GM18508 (cell line): ENCODE data around the gene TTC12.

Experiments
- ATAC-seq: cut with Tn5 transposase; IDR thresholded peaks from one replicate; pipeline ENCODE4 v1.9.1; 2021; ENCODE audit warnings: moderate number of reproducible peaks; ENCODE audit not compliant: insufficient read depth, unreplicated experiment

TTC12 gene

GRCh38 chr11:113319085-113319484 is 4.7 kb downstream of the TTC12 start:
- ATAC-seq: no peak

- no peak for ATAC-seq
Observed at GRCh38 chr11:113322158-113322557, 7.8 kb downstream of the TTC12 start.

GRCh38 chr11:113324250-113324649 is 9.9 kb downstream of the TTC12 start:
- ATAC-seq: no peak

GRCh38 chr11:113329725-113330124 is 15.3 kb downstream of the TTC12 start:
- ATAC-seq: no peak

- ATAC-seq: no peak
Observed at GRCh38 chr11:113331441-113331840, 17.1 kb downstream of the TTC12 start.

- ATAC-seq: no peak
Observed at GRCh38 chr11:113332023-113332422, 17.6 kb downstream of the TTC12 start.

GRCh38 chr11:113332638-113333329 is 18.4 kb downstream of the TTC12 start:
- ATAC-seq: no peak

- no peak for ATAC-seq
Observed at GRCh38 chr11:113334183-113334582, 19.8 kb downstream of the TTC12 start.

GRCh38 chr11:113338730-113339129 is 24.3 kb downstream of the TTC12 start:
- ATAC-seq: no peak

- ATAC-seq: no peak
Observed at GRCh38 chr11:113339929-113340589, 25.7 kb downstream of the TTC12 start.

GRCh38 chr11:113341388-113342165 is 27.2 kb downstream of the TTC12 start:
- no peak for ATAC-seq

- no peak for ATAC-seq
Observed at GRCh38 chr11:113345978-113346377, 31.6 kb downstream of the TTC12 start.

- ATAC-seq: no peak
Observed at GRCh38 chr11:113349528-113349927, 35.1 kb downstream of the TTC12 start.

GRCh38 chr11:113350336-113351067 is 36.1 kb downstream of the TTC12 start:
- no peak for ATAC-seq

- ATAC-seq: no peak
Observed at GRCh38 chr11:113351068-113351450, 36.7 kb downstream of the TTC12 start.

- no peak for ATAC-seq
Observed at GRCh38 chr11:113351480-113351879, 37.1 kb downstream of the TTC12 start.

GRCh38 chr11:113356203-113356602 is 41.8 kb downstream of the TTC12 start:
- ATAC-seq: no peak

GRCh38 chr11:113363406-113363805 is 49.0 kb downstream of the TTC12 start:
- no peak for ATAC-seq

GRCh38 chr11:113363996-113364641 is 49.7 kb downstream of the TTC12 start:
- ATAC-seq: no peak

- ATAC-seq: no peak
Observed at GRCh38 chr11:113365895-113366294, 51.5 kb downstream of the TTC12 start.
